Measurements from ENCODE around the gene CNNM4.

- TF ChIP-seq POLR2A (IDR thresholded peaks at IDR 0.05; ENCODE audit: low read depth, low read length) (no peak), POLR2AphosphoS5 (IDR thresholded peaks at IDR 0.05; ENCODE audit: low read depth, low read length) (no peak)
Measured at GRCh38 chr2:96800061-96801004, 39.6 kb downstream of the CNNM4 start.

Measured in GM12892 (cell line).